Spleen (tissue), 13 donors: ENCODE data around the gene THRSP. TPM values are rescaled to one million over a fixed set of nuclear protein-coding genes. Genes with fewer than 3 reads are reported as not detected.
"Not testable (repeated sequence)": the region's sequence is repeated elsewhere in the genome, so short reads cannot be mapped to it uniquely, and the experiment has no call there.

ENCODE experiments used
- DNase-seq: peaks from one replicate; pipeline ENCODE4 v3.0.0-alpha.2; 2020
- H3K27ac ChIP-seq, 8 donors: fragments of 200-600 bp; sonication (generic) in 7 of 8; 1 replicate in 4 of 8; 2 replicates in 4 of 8; pipeline versions ENCODE4 v1.5.0 to v1.8.0; 2016 to 2021; ENCODE audit warnings: inconsistent platforms in 4 of 8, mild to moderate bottlenecking in 4 of 8, moderate library complexity in 1 of 8
- H3K27me3 ChIP-seq, 7 donors: fragments of 200-600 bp; sonication (generic) in 6 of 7; replicated peaks in 1 of 7; 1 replicate in 4 of 7; 2 replicates in 3 of 7; pipeline versions ENCODE4 v1.5.0 to v1.8.0; 2016 to 2021; ENCODE audit warnings: inconsistent platforms in 3 of 7, mild to moderate bottlenecking in 1 of 7
- H3K36me3 ChIP-seq, 6 donors: fragments of 200-600 bp; sonication (generic) in 5 of 6; 1 replicate in 4 of 6; 2 replicates in 2 of 6; pipeline versions ENCODE4 v1.5.0 to v1.8.0; 2016 to 2021; ENCODE audit warnings: inconsistent platforms in 2 of 6
- H3K4me1 ChIP-seq, 6 donors: fragments of 200-600 bp; sonication (generic) in 5 of 6; 1 replicate in 3 of 6; 2 replicates in 3 of 6; pipeline versions ENCODE4 v1.5.0 to v1.8.0; 2016 to 2021; ENCODE audit warnings: inconsistent platforms in 3 of 6
- H3K4me3 ChIP-seq, 8 donors: fragments of 200-600 bp; sonication (generic) in 7 of 8; 1 replicate in 4 of 8; 2 replicates in 4 of 8; pipeline versions ENCODE4 v1.5.0 to v1.8.0; 2016 to 2021; ENCODE audit warnings: inconsistent platforms in 4 of 8, mild to moderate bottlenecking in 4 of 8, moderate library complexity in 2 of 8
- H3K9me3 ChIP-seq, 8 donors: fragments of 200-600 bp; sonication (generic) in 7 of 8; 1 replicate in 4 of 8; 2 replicates in 4 of 8; pipeline versions ENCODE4 v1.5.0 to v1.8.0; 2016 to 2021; ENCODE audit warnings: inconsistent platforms in 4 of 8
- CTCF ChIP-seq, 11 experiments: fragments of 200-600 bp in 7 of 11; fragments of 450-650 bp in 4 of 11; sonication (generic) in 4 of 11; IDR thresholded peaks in 8 of 11; conservative IDR thresholded peaks in 3 of 11; 1 replicate in 7 of 11; 2 replicates in 4 of 11; pipeline versions ENCODE4 v1.4.0 to v1.8.0; 2016 to 2021; ENCODE audit warnings: antibody characterized with exemption in 11 of 11, inconsistent platforms in 4 of 11, mild to moderate bottlenecking in 1 of 11
- POLR2A ChIP-seq, 3 donors: fragments of 450-650 bp; IDR thresholded peaks; one replicate each; pipeline ENCODE4 v1.5.1; 2017; ENCODE audit warnings: antibody characterized with exemption in 3 of 3, mild to moderate bottlenecking in 1 of 3
- POLR2AphosphoS5 ChIP-seq, 3 donors: sonication (generic); formaldehyde crosslinking; IDR thresholded peaks; one replicate each; pipeline ENCODE4 v1.5.1; 2017; ENCODE audit warnings: antibody characterized with exemption in 3 of 3
- WGBS, 5 donors: extraction: QIAGEN DNeasy Blood & Tissue Kit in 3 of 5; methylation state at CpG; one replicate each; pipeline versions ENCODE4 v1.1.5 to v1.1.7; 2013 to 2018; 5-methylcytosine and 5-hydroxymethylcytosine counted together
- intact Hi-C: fragments of 100-400 bp; cut with DNase I; formaldehyde crosslinking; loops from one replicate; pipeline ENCODE4 v1.15.0; 2023; ENCODE audit warnings: low total_unique reads
- long read RNA-seq, 2 donors: transcript quantifications; one replicate each; lab custom pipeline, GENCODE V29; 2026
- polyA plus RNA-seq, 3 donors: library from polyadenylated mRNA; stranded (reverse); fragments of 200-250 nt; gene quantifications; one replicate each; pipeline ENCODE4 v1.2.1, GENCODE V29; 2013
- total RNA-seq, 7 donors: library from RNA; depleted of rRNA in 3 of 7; stranded (reverse); fragments of >200 nt in 3 of 7; fragmentation: NEBNext Ultra II Directional in 4 of 7; extraction: Animal tissue kit (Norgen Biotek cat#: 25700) in 4 of 7; gene quantifications; one replicate each; pipeline versions ENCODE4 v1.1.0 to v1.2.1, GENCODE V29; 2016 to 2021
- donor health status: healthy with polysubstance abuse.
- donor health status: DM: no; HTN: no; CAD: no; lungs with moderate emphysema.
- donor health status: DM: no; HTN: no; CAD: no.
- donor health status: Bipolar disorder and iron deficiency.
- donor health status: healthy.
- donor health status: DM: no; HTN: no; CAD: no.
- donor health status: DM: yes; HTN: yes; CAD: no.

The THRSP gene
- total RNA-seq, result not detected
- polyA plus RNA-seq, result under 1 TPM in 2 of 3 donors, not detected in 1; 0.13 to 0.29 TPM
- long read RNA-seq, donor 1, result 0 reads
- long read RNA-seq, donor 2, result 0 reads

- WGBS, 5 donors, result 91 to 96% (median 93%) methylated on average over 13 to 14 of the region's 14 CpGs
- H3K27ac ChIP-seq, result no peak within 1 kb of the TSS
- H3K4me3 ChIP-seq, result no peak within 1 kb of the TSS
- no peaks in the 10 kb centered on the region for H3K27me3 ChIP-seq
- no peak for DNase-seq
- intact Hi-C loops, result no loop called here
- H3K9me3 ChIP-seq, result no peaks in the 10 kb centered on the region
- peaks cover 0 to 23% (median 16%) of the 10 kb centered on the region in 6 donors for H3K36me3 ChIP-seq
- no peaks in the 10 kb centered on the region for H3K4me1 ChIP-seq
- TF ChIP-seq CTCF (IDR thresholded peaks at IDR 0.05 in 8 of 11, conservative IDR thresholded peaks at IDR 0.05 in 3 of 11) (no peak), POLR2A (IDR thresholded peaks at IDR 0.05) (no peak), POLR2AphosphoS5 (IDR thresholded peaks at IDR 0.05) (no peak)
Measured at GRCh38 chr11:78063440-78064181, at the start of gene THRSP. Gene THRSP, plus strand, starts transcription at chr11:78063861. Its CDS starts 21 bp downstream, at chr11:78063882.

GRCh38 chr11:78014937-78015520 is 48.6 kb upstream of the THRSP start:
- H3K27ac ChIP-seq, H3K4me1 ChIP-seq, H3K9me3 ChIP-seq, H3K4me3 ChIP-seq, intact Hi-C loops, DNase-seq, H3K27me3 ChIP-seq, H3K36me3 ChIP-seq: not testable (repeated sequence)
- WGBS, 5 donors, result 69 to 84% (median 83%) methylated on average over 6 of the region's 6 CpGs

GRCh38 chr11:78015878-78016277 is 47.8 kb upstream of the THRSP start:
- no peak overlapping the region for H3K27ac ChIP-seq

GRCh38 chr11:78019808-78020207 is 43.9 kb upstream of the THRSP start:
- TF ChIP-seq CTCF (IDR thresholded peaks at IDR 0.05 in 8 of 11, conservative IDR thresholded peaks at IDR 0.05 in 3 of 11) (no peak), POLR2A (IDR thresholded peaks at IDR 0.05) (no peak), POLR2AphosphoS5 (IDR thresholded peaks at IDR 0.05) (no peak)
- Histone ChIP-seq H3K4me1 (peaks cover 0 to 8% (median 3%) of the 10 kb centered on the region in 6 donors), H3K36me3 (no peaks in the 10 kb centered on the region), H3K4me3 (no peak overlapping the region), H3K27me3 (peaks cover 0 to 20% (median 8%) of the 10 kb centered on the region in 7 donors), H3K27ac (no peak overlapping the region), H3K9me3 (no peaks in the 10 kb centered on the region)
- intact Hi-C loops, result no loop called here
- no peak for DNase-seq
- 66 to 73% (median 71%) methylated on average over 4 of the region's 4 CpGs for whole genome bisulfite sequencing, 5 donors

More at GRCh38 chr11:78015878-78016277, 47.8 kb upstream of the THRSP start:
- no peak for DNase-seq
- no peak for TF ChIP-seq POLR2AphosphoS5 (IDR thresholded peaks at IDR 0.05)
- intact Hi-C loops, result no loop called here
- no peak overlapping the region for H3K4me3 ChIP-seq
- H3K9me3 ChIP-seq, result no peaks in the 10 kb centered on the region
- H3K27me3 ChIP-seq, result no peaks in the 10 kb centered on the region
- WGBS, 5 donors, result 79 to 100% (median 86%) methylated on average over 1 of the region's 1 CpG
- H3K36me3 ChIP-seq, result no peaks in the 10 kb centered on the region
- no peaks in the 10 kb centered on the region for H3K4me1 ChIP-seq

GRCh38 chr11:78020246-78020645 is 43.4 kb upstream of the THRSP start:
- Histone ChIP-seq H3K4me1 (peaks cover 0 to 8% (median 3%) of the 10 kb centered on the region in 6 donors), H3K27ac (no peak overlapping the region), H3K36me3 (no peaks in the 10 kb centered on the region), H3K4me3 (no peak overlapping the region), H3K27me3 (peaks cover 0 to 20% (median 8%) of the 10 kb centered on the region in 7 donors), H3K9me3 (no peaks in the 10 kb centered on the region)
- intact Hi-C loops, result no loop called here
- TF ChIP-seq POLR2AphosphoS5 (IDR thresholded peaks at IDR 0.05) (no peak), POLR2A (IDR thresholded peaks at IDR 0.05) (no peak), CTCF (IDR thresholded peaks at IDR 0.05 in 8 of 11, conservative IDR thresholded peaks at IDR 0.05 in 3 of 11) (no peak)
- WGBS, 5 donors, result 49 to 68% (median 57%) methylated on average over 3 of the region's 3 CpGs
- no peak for DNase-seq
